ENCODE measurements around the gene BCL2L1. TPM values are rescaled to one million over a fixed set of nuclear protein-coding genes. Genes with fewer than 3 reads are reported as not detected.

Gene BCL2L1
- total and polyA plus RNA-seq, 2 donors (not counting 3 experiments of a cell fraction or from before 2014, with no cell fraction given): 78.0 to 101 TPM

DNA sequence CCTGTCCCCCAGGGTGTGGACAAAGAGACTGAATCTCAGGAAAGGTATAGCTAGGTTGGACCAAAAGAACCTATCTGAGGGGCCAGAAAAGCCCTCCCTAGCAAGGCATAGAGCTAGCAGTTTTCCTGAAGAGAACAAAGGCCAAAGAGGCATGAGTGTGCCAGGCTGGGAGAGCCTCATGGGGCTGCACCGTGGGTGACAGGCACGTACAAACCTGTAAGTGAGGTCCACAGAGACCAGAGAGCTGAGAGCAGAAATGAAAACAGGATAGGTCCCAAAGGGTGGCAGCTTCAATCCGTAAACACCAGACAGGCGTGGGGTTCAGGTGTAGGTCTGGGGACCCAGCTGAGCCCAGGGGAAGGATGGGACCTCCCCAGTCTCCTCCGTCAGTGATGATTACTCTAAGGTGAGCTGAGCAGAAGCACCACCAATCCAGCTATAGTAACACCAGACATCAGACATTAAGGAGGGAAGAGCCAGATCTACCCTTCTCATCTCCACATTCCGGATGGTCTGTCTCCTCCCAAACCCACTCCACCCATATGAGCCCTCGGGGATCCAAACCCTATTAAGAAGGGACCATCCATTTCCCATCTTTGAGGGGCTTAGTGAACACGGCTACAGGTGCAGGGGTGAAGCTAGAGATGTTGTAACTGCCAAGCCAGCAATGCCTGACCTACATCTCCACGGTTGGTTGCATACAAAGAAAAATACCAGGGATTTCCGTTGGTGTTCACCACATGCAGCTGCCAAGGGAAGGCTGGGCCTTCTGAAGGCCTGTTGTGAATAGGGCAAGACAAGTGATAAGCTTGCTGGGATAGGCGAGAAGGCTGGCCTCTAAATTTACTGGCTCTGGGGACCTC lies 38.3 kb downstream of the BCL2L1 start:
- H3K36me3 ChIP-seq (ENCODE audit: control insufficient read depth in 2 of 2, extremely low read depth in 1 of 2, insufficient read depth in 2 of 2, low read length in 2 of 2): peaks cover 0 to 8% of the 10 kb centered on the region in 2 experiments
- H3K4me2 ChIP-seq (ENCODE audit: insufficient read depth, low read length): no peak overlapping the region

More for the DNA sequence above, 38.3 kb downstream of the BCL2L1 start:
- H3K27ac ChIP-seq (ENCODE audit: insufficient read depth, low read depth, low read length): no peak overlapping the region
- BruUV-seq (replicated peaks): no TSS peak
- no peak overlapping the region for H3K9ac ChIP-seq (replicated peaks; ENCODE audit: extremely low read depth, insufficient read depth, low read length)
- H2AFZ ChIP-seq (ENCODE audit: low read depth, low read length): no peak overlapping the region
- no peak for TF ChIP-seq POLR2A (IDR thresholded peaks at IDR 0.05; ENCODE audit: low read depth, low read length)
- TF ChIP-seq, protein P1, sequence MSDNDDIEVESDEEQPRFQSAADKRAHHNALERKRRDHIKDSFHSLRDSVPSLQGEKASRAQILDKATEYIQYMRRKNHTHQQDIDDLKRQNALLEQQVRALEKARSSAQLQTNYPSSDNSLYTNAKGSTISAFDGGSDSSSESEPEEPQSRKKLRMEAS (IDR thresholded peaks at IDR 0.05; ENCODE audit: insufficient read depth, insufficient read length): no peak
- TF ChIP-seq CTCF (IDR thresholded peaks at IDR 0.05; ENCODE audit: extremely low read depth in 1 of 2, insufficient read depth in 1 of 2, low read depth in 1 of 2, low read length in 2 of 2): no peak
- no peak for TF ChIP-seq GATA2 (IDR thresholded peaks at IDR 0.05; ENCODE audit: insufficient read depth, insufficient read length, low read depth, low read length)
- no peak for TF ChIP-seq JUN (IDR thresholded peaks at IDR 0.05; ENCODE audit: borderline replicate concordance, insufficient read depth, insufficient read length, low read depth)
- no peak for TF ChIP-seq MYC (IDR thresholded peaks at IDR 0.05; ENCODE audit: low read depth, low read length)
- TF ChIP-seq EZH2 (IDR thresholded peaks at IDR 0.05; ENCODE audit: borderline replicate concordance, low read depth, low read length, severe bottlenecking): no peak
- TF ChIP-seq POLR2AphosphoS5 (IDR thresholded peaks at IDR 0.05; ENCODE audit: insufficient read depth, low read depth, low read length): no peak
- no peak for TF ChIP-seq FOS (IDR thresholded peaks at IDR 0.05; ENCODE audit: borderline replicate concordance, insufficient read depth, low read length)
- CTCF ChIA-PET: interaction anchor here (1.0 to 5.9 kb wide), 7 partner anchors 9 to 39 kb away, joined by 3 to 51 read pairs (median 5); partner anchors contain the start of gene BCL2L1
- H3K9me3 ChIP-seq (replicated peaks; ENCODE audit: control insufficient read depth, insufficient read depth, low read length): no peaks in the 10 kb centered on the region
- DNase-seq (ENCODE audit: low read depth, low spot score) (no peak), FAIRE-seq (no peak)
- dilution Hi-C loops (cut with MboI; ENCODE audit: extremely low pct_ligation_motif_present, low sequenced_read_pairs): no loop called here
- no peaks in the 10 kb centered on the region for H3K27me3 ChIP-seq (ENCODE audit: control insufficient read depth in 2 of 2, insufficient read depth in 2 of 2, low read length in 2 of 2)
- no peak overlapping the region for H3K4me3 ChIP-seq (replicated peaks in 1 of 3; ENCODE audit: insufficient read depth in 1 of 3, low read depth in 1 of 3, low read length in 3 of 3)
- H4K20me1 ChIP-seq (replicated peaks; ENCODE audit: control insufficient read depth, extremely low read depth, insufficient read depth, low read length): no peaks in the 10 kb centered on the region
- intact Hi-C loops (cut with micrococcal nuclease): no loop called here
- POLR2A ChIA-PET: interaction anchor here (0.6 to 1.7 kb wide), 3 partner anchors 16 to 23 kb away, joined by 3 read pairs; no protein-coding TSS in a partner anchor
- H3K79me2 ChIP-seq (ENCODE audit: control insufficient read depth, insufficient read depth, low read length): peaks cover 85% of the 10 kb centered on the region
- H3K9me1 ChIP-seq (replicated peaks; ENCODE audit: control insufficient read depth, extremely low read depth, insufficient read depth, low read length): no peaks in the 10 kb centered on the region
- peaks cover 14% of the 10 kb centered on the region for H3K4me1 ChIP-seq (ENCODE audit: control insufficient read depth, extremely low read depth, insufficient read depth, low read length)

Measured in endothelial cell of umbilical vein (primary cell).